Measurements from ENCODE around the gene SPOCK1.

DNA sequence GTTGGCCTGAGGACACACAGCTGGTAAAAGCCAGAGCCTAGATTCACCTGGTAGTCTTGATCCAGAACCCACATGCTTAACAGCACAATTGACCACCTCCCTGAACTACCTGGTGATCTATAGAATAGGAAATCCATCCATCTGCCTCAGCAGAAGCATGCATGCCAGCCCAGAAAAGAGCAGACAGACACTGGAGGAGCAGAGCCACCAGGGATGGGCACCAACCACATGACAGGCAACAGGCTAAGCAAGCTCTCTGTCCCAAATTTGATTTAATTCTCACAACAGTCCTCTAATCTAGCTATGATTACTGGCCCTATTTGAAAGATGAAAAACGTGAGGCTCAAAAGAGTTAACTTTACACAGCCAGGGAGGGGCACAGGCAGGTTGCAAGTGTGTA, 208.1 kb downstream of the SPOCK1 start:
- TF ChIP-seq, protein P1, sequence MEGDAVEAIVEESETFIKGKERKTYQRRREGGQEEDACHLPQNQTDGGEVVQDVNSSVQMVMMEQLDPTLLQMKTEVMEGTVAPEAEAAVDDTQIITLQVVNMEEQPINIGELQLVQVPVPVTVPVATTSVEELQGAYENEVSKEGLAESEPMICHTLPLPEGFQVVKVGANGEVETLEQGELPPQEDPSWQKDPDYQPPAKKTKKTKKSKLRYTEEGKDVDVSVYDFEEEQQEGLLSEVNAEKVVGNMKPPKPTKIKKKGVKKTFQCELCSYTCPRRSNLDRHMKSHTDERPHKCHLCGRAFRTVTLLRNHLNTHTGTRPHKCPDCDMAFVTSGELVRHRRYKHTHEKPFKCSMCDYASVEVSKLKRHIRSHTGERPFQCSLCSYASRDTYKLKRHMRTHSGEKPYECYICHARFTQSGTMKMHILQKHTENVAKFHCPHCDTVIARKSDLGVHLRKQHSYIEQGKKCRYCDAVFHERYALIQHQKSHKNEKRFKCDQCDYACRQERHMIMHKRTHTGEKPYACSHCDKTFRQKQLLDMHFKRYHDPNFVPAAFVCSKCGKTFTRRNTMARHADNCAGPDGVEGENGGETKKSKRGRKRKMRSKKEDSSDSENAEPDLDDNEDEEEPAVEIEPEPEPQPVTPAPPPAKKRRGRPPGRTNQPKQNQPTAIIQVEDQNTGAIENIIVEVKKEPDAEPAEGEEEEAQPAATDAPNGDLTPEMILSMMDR (conservative IDR thresholded peaks at IDR 0.05): no peak
- no peak for TF ChIP-seq EZH2 (IDR thresholded peaks at IDR 0.05; ENCODE audit: low read depth)

Data from PC-9 (cell line).